GM12875 (cell line): ENCODE measurements around the gene RTTN.
"Not testable (repeated sequence)": the region's sequence is repeated elsewhere in the genome, so short reads cannot be mapped to it uniquely, and the experiment has no call there.

ENCODE experiments used
- H3K4me3 ChIP-seq: one replicate; pipeline ENCODE4 v1.5.1; 2011; ENCODE audit warnings: low read depth, low read length, control low read depth
- TF ChIP-seq, protein P1 (sequence below): IDR thresholded peaks from 2 replicates; pipeline ENCODE4 v1.5.1; 2011; ENCODE audit warnings: low read depth, mild to moderate bottlenecking, control low read depth, inconsistent platforms, low read length, moderate library complexity, borderline replicate concordance; ENCODE audit not compliant: insufficient read depth

Gene RTTN

DNA sequence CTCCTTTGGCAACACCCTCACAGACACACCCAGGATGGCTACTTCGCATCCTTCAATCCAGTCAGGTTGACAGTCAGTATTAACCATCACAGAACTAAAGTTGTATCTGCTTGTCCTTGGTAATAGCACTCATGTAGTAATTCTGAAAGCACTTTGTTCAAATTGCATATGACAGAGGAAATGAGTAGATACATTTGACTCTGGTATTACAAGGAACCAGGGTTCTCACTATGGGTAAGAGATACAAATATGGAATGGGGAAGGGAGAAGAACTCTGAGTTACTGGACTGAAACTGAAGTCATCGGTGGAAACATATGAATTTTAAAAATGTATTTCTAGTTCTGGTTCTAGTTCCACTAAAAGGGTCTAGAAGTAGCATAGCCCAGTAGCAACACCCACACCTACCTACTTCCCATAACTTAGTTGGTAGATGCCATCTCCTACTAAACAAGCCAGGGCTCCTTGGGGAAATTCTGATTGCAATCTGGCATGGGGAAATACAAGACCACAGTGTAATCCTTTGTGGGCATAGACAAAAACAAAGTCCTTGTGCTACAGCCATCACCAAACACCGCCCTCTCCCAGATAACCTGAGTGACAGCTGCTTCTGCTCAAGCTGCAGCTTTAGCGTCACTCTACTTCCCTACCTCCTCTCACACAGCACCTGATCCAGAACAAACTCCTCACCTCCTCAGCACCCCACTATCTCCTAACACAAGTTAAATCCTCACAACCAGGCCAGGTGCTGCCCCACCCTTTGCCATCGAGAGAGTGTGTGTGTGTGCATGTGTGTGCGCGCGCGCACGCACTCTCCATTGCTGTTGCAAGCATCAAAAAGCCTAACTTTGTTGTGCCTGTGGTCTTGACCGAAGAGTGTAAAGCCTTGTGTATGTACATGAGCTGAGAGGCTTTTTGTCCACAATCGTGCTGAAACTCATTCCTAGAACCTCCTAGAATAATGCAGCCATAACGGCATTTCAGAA lies 226.5 kb downstream of the RTTN start:
- no peak overlapping the region for H3K4me3 ChIP-seq
- TF ChIP-seq, protein P1, sequence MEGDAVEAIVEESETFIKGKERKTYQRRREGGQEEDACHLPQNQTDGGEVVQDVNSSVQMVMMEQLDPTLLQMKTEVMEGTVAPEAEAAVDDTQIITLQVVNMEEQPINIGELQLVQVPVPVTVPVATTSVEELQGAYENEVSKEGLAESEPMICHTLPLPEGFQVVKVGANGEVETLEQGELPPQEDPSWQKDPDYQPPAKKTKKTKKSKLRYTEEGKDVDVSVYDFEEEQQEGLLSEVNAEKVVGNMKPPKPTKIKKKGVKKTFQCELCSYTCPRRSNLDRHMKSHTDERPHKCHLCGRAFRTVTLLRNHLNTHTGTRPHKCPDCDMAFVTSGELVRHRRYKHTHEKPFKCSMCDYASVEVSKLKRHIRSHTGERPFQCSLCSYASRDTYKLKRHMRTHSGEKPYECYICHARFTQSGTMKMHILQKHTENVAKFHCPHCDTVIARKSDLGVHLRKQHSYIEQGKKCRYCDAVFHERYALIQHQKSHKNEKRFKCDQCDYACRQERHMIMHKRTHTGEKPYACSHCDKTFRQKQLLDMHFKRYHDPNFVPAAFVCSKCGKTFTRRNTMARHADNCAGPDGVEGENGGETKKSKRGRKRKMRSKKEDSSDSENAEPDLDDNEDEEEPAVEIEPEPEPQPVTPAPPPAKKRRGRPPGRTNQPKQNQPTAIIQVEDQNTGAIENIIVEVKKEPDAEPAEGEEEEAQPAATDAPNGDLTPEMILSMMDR = no peak

DNA sequence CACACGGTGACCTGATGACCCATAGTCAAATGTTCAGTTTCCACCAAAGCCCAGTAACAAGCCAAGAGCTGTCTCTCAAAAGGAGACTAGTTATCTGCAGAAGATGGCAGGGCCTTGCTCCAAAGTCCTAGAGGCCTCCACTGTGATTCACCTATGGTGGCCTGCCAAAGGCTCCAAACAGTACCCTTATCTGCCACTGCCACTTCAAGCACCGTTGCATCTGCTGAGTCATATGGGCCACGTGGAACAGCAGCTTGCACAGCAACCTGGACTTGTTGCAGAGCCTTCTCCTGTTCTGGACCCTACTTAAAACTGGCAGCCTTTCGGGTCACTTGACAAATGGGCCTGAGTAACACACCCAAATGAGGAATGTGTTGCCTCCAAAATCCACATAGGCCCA lies 230.2 kb downstream of the RTTN start:
- not testable (repeated sequence) for H3K4me3 ChIP-seq

DNA sequence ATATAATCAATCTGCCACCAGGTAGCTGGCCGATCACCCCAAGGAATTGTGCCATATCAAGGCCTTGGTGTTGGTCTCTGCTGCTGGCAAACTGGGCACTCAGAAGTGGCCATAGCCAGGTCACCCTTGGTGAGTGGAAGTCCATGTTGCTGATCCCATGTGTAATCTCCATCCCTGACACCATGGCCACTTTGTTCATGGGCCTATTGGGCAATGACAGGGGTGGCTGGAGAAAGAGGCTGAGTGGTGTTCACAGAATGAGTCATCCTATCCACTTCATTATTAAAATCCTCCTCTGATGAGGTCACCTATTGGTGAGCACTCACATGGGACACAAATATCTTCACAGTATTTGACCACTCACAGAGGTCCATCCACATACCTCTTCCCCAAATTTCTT lies 231.1 kb downstream of the RTTN start:
- TF ChIP-seq, protein P1 = no peak
- no peak overlapping the region for H3K4me3 ChIP-seq

DNA sequence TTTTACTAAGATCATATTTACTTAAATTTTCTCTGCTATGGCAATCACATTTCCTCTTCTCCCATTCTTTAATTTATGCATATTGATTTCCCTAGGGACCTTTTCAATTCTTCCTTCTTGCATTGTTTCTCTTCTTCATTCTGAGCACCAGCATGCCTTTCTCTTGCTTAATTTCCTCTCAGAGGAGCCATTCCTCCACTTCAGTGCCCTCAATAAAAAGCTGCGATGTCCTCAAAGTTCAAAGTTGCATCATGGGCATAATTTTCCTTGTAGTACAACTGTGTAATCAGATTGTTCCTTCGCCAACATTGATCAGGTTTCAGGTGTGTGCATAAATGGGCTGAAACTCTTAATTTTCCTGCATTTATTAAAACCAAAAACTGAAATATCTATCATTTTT lies 236.0 kb downstream of the RTTN start:
- H3K4me3 ChIP-seq = no peak overlapping the region
- TF ChIP-seq, protein P1 = no peak

DNA sequence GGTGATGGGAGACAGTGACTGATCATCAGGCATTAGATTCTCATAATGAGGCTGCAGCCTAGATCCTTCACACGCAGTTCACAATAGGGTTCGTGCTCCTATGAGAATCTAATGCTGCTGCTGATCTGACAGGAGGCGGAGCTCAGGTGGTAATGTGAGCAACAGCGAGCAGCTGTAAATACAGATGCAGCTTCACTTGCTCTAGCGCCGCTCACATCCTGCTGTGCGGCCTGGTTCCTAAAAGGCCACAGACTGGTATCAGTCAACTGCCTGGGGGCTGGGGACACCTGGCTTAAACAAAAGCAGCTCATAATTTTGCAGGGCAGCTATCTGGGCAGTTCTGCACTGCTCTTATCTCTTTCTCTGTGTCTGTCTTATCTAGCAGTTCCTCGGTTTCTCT lies 237.4 kb downstream of the RTTN start:
- H3K4me3 ChIP-seq = no peak overlapping the region
- TF ChIP-seq, protein P1 = no peak

DNA sequence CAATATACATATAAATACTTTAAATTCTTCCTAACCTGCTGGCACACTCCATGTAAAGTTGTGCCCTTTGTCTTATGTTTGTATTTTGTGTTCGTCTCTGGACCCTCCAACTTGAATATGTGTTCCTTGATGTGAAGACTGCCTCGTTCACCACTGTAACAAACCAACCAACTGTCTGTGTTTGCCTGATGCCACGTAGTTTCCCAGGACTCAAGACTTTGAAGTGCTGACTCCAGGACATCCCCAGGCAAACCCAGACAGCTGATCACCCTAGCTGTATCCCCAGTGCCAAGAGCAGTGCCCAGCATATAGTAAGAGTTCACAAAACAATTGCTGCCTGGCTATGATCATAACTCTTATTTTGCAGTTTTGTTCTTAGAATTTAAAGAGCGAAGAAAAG lies 242.3 kb downstream of the RTTN start:
- no peak overlapping the region for H3K4me3 ChIP-seq
- TF ChIP-seq, protein P1 = no peak

DNA sequence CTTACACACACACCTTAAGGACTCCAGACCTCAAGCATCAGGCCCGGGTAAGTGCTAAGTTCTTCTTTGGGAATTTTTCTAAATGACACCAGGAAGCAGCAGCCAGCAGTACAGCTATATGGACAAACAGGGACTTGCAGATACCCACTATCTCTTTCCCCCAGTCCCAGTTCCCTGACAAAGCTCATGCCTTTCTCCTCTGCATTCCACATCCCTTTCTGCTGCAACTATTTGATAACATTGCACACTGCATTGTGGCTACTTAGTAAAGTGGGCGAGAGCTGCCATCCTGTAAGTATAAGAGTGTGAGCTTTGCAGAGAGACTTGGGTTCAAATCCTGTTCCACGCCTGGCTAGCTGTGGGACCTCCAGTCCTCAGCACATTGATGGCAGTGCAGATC lies 243.8 kb downstream of the RTTN start:
- no peak overlapping the region for H3K4me3 ChIP-seq
- TF ChIP-seq, protein P1 = no peak
